Caco-2 (cell line): Measurements from ENCODE around the gene DDX25. TPM values are rescaled to one million over a fixed set of nuclear protein-coding genes. Genes with fewer than 3 reads are reported as not detected.
"Not testable (repeated sequence)": the region's sequence is repeated elsewhere in the genome, so short reads cannot be mapped to it uniquely, and the experiment has no call there.

ENCODE experiments used
- Bru-seq: library from RNA; stranded (reverse); fragments of 400-500 nt; gene quantifications from one replicate; lab custom pipeline; 2021; lab: Mats Ljungman, UMichigan
- BruChase-seq, 2 experiments: library from RNA; stranded (reverse); fragments of 400-500 nt; gene quantifications; one replicate each; lab custom pipeline; 2021; lab: Mats Ljungman, UMichigan
- BruUV-seq: library from RNA; stranded (reverse); fragments of 400-500 nt; replicated peaks from 2 replicates; lab custom pipeline; 2021; lab: Mats Ljungman, UMichigan
- CTCF ChIA-PET: fragments of 300-600 bp; sonication (Branson Sonifier 250); formaldehyde crosslinking; loops from one replicate; lab custom pipeline; 2022; ENCODE audit warnings: antibody characterized with exemption; lab: Charles Lee
- POLR2A ChIA-PET: fragments of 300-600 bp; sonication (Branson Sonifier 250); formaldehyde crosslinking; loops from one replicate; lab custom pipeline; 2022; ENCODE audit warnings: antibody characterized with exemption; lab: Charles Lee
- DNase-seq, 2 experiments: peaks; one replicate each; pipeline versions ENCODE4 v3.0.0 to v3.0.0-alpha.2; 2020 to 2022
- H3K27me3 ChIP-seq: replicated peaks from 2 replicates; pipeline ENCODE4 v1.6.0; 2011; ENCODE audit warnings: low read length; ENCODE audit not compliant: control insufficient read depth, insufficient read depth
- H3K36me3 ChIP-seq: 2 replicates; pipeline ENCODE4 v1.5.1; 2011; ENCODE audit warnings: low read length; ENCODE audit not compliant: control insufficient read depth, insufficient read depth
- H3K4me1 ChIP-seq: fragments of 250-450 bp; sonication (Bioruptor Pico); 2 replicates; pipeline ENCODE4 v1.5.1; 2020; ENCODE audit warnings: mild to moderate bottlenecking
- H3K4me3 ChIP-seq: 2 replicates; pipeline ENCODE4 v1.5.1; 2011; ENCODE audit warnings: low read depth, mild to moderate bottlenecking, control low read depth, low read length
- H3K9me3 ChIP-seq: fragments of 250-450 bp; sonication (Bioruptor Pico); 2 replicates; pipeline ENCODE4 v1.5.1; 2020; ENCODE audit warnings: mild to moderate bottlenecking, moderate library complexity
- H3K27ac Mint-ChIP-seq: one replicate; pipeline ENCODE4 v1.8.0; 2022; ENCODE audit warnings: mixed read lengths; ENCODE audit not compliant: unreplicated experiment
- H3K27me3 Mint-ChIP-seq: one replicate; pipeline ENCODE4 v1.8.0; 2022; ENCODE audit warnings: mixed read lengths; ENCODE audit not compliant: insufficient read depth, unreplicated experiment
- H3K36me3 Mint-ChIP-seq: one replicate; pipeline ENCODE4 v1.8.0; 2022; ENCODE audit warnings: mild to moderate bottlenecking, mixed read lengths; ENCODE audit not compliant: insufficient read depth, unreplicated experiment
- H3K4me1 Mint-ChIP-seq: one replicate; pipeline ENCODE4 v1.8.0; 2022; ENCODE audit warnings: low read depth, mixed read lengths; ENCODE audit not compliant: unreplicated experiment
- H3K4me3 Mint-ChIP-seq: one replicate; pipeline ENCODE4 v1.8.0; 2022; ENCODE audit warnings: mild to moderate bottlenecking, moderate library complexity, mixed read lengths; ENCODE audit not compliant: unreplicated experiment
- H3K9me3 Mint-ChIP-seq: one replicate; pipeline ENCODE4 v1.8.0; 2022; ENCODE audit warnings: mixed read lengths; ENCODE audit not compliant: unreplicated experiment
- CTCF ChIP-seq, 2 experiments: fragments of 200-600 bp in 1 of 2; IDR thresholded peaks; 1 replicate in 1 of 2; 2 replicates in 1 of 2; pipeline versions ENCODE4 v1.5.1 to v1.8.0; 2011 to 2022; ENCODE audit warnings: antibody characterized with exemption in 1 of 2, control low read depth in 1 of 2, inconsistent platforms in 1 of 2, low read depth in 1 of 2, low read length in 1 of 2, mild to moderate bottlenecking in 1 of 2, moderate library complexity in 1 of 2; ENCODE audit not compliant: insufficient read depth in 1 of 2, severe bottlenecking in 1 of 2, unreplicated experiment in 1 of 2
- intact Hi-C: fragments of 100-400 bp; cut with micrococcal nuclease; formaldehyde crosslinking; loops from one replicate; pipeline ENCODE4 v1.10.0; 2022; ENCODE audit not compliant: unreplicated experiment
- long read RNA-seq: library from polyadenylated mRNA; stranded (forward); transcript quantifications from one replicate; pipeline ENCODE4 v2.0.0, GENCODE V29; 2022
- total RNA-seq: library from RNA; stranded (reverse); gene quantifications from 2 replicates; pipeline ENCODE4 v1.2.3, GENCODE V29; 2022

DDX25 gene
- total RNA-seq (not detected in 2 replicates), Bru-seq, nascent RNA (percentile 12 among the genes with signal in this experiment), BruChase-seq, experiment 1, labeled RNA remaining after a 2-hour chase (percentile 8 among the genes with signal in this experiment), BruChase-seq, experiment 2, labeled RNA remaining after a 6-hour chase (percentile 7 among the genes with signal in this experiment)
- long read RNA-seq = 0 reads

- H3K36me3 ChIP-seq = no peaks in the 10 kb centered on the region
- peaks cover 5% of the 10 kb centered on the region; the same call in 1 of the 2 replicates for H3K4me1 ChIP-seq
- DNase-seq = no peak
- Mint-ChIP-seq H3K36me3 (peaks cover 17% of the 10 kb centered on the region), H3K27ac (peak within 1 kb of the TSS; percentile 94), H3K27me3 (peaks cover 8% of the 10 kb centered on the region), H3K4me1 (peaks cover 15% of the 10 kb centered on the region), H3K4me3 (peak within 1 kb of the TSS; percentile 99), H3K9me3 (peaks cover 7% of the 10 kb centered on the region)
- ChIA-PET CTCF (interaction anchor here (0.9 to 1.1 kb wide), 2 partner anchors 16 to 158 kb away, joined by 5 to 6 read pairs; partner anchors contain the start of gene HYLS1), POLR2A (interaction anchor here (0.6 to 1.3 kb wide), 3 partner anchors 16 to 400 kb away, joined by 3 to 8 read pairs (median 6); partner anchors contain the start of genes DCPS, FAM118B, HYLS1 and RPUSD4)
- BruUV-seq = no TSS peak
- H3K4me3 ChIP-seq = no peak within 1 kb of the TSS
- TF ChIP-seq CTCF (IDR thresholded peaks at IDR 0.05; ENCODE audit: insufficient read depth in 1 of 2, low read depth in 1 of 2, low read length in 1 of 2, severe bottlenecking in 1 of 2, unreplicated experiment in 1 of 2) = no peak
- 0 out of 2 replicates have a peak, but pooled peaks cover 2% of the 10 kb centered on the region for H3K9me3 ChIP-seq
- intact Hi-C loops = no loop called here
- H3K27me3 ChIP-seq = no peaks in the 10 kb centered on the region
Measured at GRCh38 chr11:125903711-125904659, at the start of gene DDX25. Gene DDX25, plus strand, starts transcription at chr11:125904508. Its CDS starts 10 bp downstream, at chr11:125904518.

- H3K27ac Mint-ChIP-seq, BruUV-seq, H3K4me1 ChIP-seq, H3K9me3 ChIP-seq, H3K27me3 ChIP-seq, H3K4me1 Mint-ChIP-seq, H3K36me3 Mint-ChIP-seq, H3K4me3 ChIP-seq, H3K4me3 Mint-ChIP-seq, CTCF ChIA-PET, intact Hi-C loops, H3K36me3 ChIP-seq, DNase-seq: not testable (repeated sequence)
- H3K9me3 Mint-ChIP-seq = peaks cover 25% of the 10 kb centered on the region
- POLR2A ChIA-PET = interaction anchor here (0.6 kb wide), 1 partner anchor 1113 kb away, joined by 3 read pairs; no protein-coding TSS in a partner anchor
- H3K27me3 Mint-ChIP-seq = peaks cover 20% of the 10 kb centered on the region
Measured at GRCh38 chr11:125857670-125858069, 46.6 kb upstream of the DDX25 start.

GRCh38 chr11:125862786-125863185 is 41.5 kb upstream of the DDX25 start:
- POLR2A ChIA-PET, H3K27me3 Mint-ChIP-seq, H3K27ac Mint-ChIP-seq, intact Hi-C loops, H3K36me3 ChIP-seq, H3K27me3 ChIP-seq, H3K4me1 ChIP-seq, CTCF ChIA-PET, DNase-seq, H3K4me3 ChIP-seq, BruUV-seq, H3K4me3 Mint-ChIP-seq, H3K4me1 Mint-ChIP-seq, H3K36me3 Mint-ChIP-seq: not testable (repeated sequence)
- peaks cover 16% of the 10 kb centered on the region for H3K9me3 Mint-ChIP-seq
- peaks cover 14% of the 10 kb centered on the region; the same call in 1 of the 2 replicates for H3K9me3 ChIP-seq

- H3K9me3 ChIP-seq = peaks cover 14% of the 10 kb centered on the region; the same call in 1 of the 2 replicates
- H3K27me3 ChIP-seq, H3K4me3 Mint-ChIP-seq, H3K4me3 ChIP-seq, CTCF ChIA-PET, H3K4me1 Mint-ChIP-seq, intact Hi-C loops, H3K36me3 ChIP-seq, H3K27ac Mint-ChIP-seq, BruUV-seq, H3K27me3 Mint-ChIP-seq, H3K36me3 Mint-ChIP-seq, H3K9me3 Mint-ChIP-seq, POLR2A ChIA-PET, H3K4me1 ChIP-seq, DNase-seq: not testable (repeated sequence)
Measured at GRCh38 chr11:125865354-125865753, 39.0 kb upstream of the DDX25 start.
